CD4-positive, alpha-beta T cell treated with Interleukin-12 subunit alpha and Interleukin-12 subunit beta, for 1 hour (primary cell): ENCODE data around the gene SSTR5.

ENCODE experiments used
- DNase-seq: peaks from one replicate; pipeline ENCODE4 v3.0.0-alpha.2; 2020

SSTR5 gene

GRCh38 chr16:1127101-1127500 is 54.6 kb downstream of the SSTR5 start:
- no peak for DNase-seq

DNA sequence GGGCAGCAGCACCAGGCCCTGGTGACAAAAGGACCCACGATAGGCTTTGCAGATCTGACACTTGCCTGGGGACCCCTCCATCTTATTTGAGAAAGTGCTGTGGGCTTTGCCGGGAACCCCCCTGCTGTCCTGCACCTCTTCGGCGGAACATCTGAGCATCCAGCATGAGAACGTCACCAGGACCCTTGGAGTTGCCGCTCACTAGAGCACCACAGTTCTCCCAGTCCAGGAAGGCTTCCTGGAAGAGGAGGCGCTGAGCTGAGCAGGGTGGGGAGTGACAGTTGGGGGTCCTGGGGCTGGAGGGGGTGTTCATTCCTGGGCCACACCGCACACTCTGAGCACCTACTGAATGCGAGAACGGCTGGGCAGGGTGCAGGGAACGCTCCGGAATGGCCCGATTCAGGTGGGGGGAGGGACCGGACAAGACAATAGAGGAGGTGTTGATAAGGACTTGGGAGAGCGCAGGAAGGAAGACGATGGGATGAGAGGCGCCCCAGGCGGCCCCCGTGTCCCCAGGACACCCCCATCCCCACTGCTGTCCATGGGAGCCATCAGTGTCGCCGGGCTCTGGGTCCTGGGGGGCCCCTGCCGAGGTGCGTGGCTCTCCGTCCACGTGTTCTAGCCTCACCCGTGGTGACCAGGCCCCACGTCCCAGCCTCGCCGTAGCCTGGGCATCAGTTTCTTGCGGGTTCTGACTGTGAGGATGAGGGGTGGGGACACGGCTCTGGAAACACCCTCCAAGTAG is 55.6 kb downstream of the SSTR5 start:
- no peak for DNase-seq

- DNase-seq: no peak
These were observed 56.8 kb downstream of the SSTR5 start for GRCh38 chr16:1129106-1129960.

DNA sequence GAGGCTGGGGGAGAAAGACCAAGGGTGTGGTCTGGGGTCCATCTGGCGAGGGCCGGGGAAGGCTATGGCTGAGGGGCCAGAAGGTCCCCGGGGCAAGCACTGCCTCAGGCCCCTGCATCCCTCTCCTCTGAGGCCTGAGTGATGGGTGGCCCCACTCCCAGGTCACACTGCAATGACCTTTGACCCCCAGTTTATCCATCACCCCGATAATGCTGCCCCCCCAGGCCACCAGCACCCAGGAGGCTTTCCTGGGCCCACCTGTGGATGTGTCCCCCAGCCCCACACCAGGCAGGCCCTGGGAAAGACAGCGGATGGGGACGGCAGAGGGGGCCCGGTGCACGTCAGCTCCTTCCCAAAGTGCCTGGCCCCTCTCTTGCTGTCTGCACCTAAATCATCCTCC is 57.8 kb downstream of the SSTR5 start:
- no peak for DNase-seq
